GM19025 (cell line): ENCODE results near the gene CCNB1.
"Not testable (repeated sequence)": the region's sequence is repeated elsewhere in the genome, so short reads cannot be mapped to it uniquely, and the experiment has no call there.

Experiments
- ATAC-seq: cut with Tn5 transposase; IDR thresholded peaks from one replicate; pipeline ENCODE4 v1.9.1; 2021; ENCODE audit warnings: mild to moderate bottlenecking, low read depth, moderate library complexity; ENCODE audit not compliant: unreplicated experiment

The CCNB1 gene

DNA sequence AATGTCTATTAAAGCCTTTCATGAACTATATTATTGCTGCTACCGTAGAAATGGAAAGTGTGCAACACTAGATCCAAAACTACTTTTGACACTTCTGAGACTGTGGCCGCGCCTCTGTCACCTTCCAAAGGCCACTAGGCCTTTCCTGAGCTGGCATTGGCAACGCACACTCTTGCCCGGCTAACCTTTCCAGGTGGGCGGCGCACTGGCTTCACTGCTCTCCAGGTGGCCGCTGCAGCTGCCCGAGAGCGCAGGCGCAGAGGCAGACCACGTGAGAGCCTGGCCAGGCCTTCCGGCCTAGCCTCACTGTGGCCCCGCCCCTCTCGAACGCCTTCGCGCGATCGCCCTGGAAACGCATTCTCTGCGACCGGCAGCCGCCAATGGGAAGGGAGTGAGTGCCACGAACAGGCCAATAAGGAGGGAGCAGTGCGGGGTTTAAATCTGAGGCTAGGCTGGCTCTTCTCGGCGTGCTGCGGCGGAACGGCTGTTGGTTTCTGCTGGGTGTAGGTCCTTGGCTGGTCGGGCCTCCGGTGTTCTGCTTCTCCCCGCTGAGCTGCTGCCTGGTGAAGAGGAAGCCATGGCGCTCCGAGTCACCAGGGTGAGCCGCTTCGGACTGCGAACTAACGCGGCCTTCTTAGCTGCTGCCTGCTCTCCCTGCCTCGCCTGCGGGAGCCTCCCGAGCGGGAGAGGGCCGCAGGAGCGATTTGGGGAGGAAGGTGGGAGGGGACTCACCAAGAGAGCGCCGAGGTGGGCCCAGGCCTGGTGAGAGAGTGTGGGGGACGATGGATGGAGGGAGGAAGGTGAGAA lies at the start of gene CCNB1:
CCNB1 (plus strand) TSS at position 465 of the 807 bp plus-strand sequence; CDS start at position 578, 113 bp downstream.
- peak; percentile 100 for ATAC-seq

DNA sequence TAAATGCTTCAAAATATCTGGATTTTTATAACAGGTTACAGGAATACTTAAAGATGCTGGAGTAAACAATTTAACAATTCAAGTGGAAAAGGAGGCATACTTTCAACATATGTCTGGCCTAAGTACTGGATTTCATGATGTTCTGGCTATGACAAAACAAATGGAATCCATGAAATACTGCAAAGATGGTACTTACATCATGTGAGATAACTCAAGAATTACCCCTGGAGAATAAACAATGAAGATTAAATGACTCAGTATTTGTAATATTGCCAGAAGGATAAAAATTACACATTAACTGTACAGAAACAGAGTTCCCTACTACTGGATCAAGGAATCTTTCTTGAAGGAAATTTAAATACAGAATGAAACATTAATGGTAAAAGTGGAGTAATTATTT lies 37.5 kb upstream of the CCNB1 start:
- no peak for ATAC-seq

- ATAC-seq, result no peak
Observed at GRCh38 chr5:69130241-69130640, 36.7 kb upstream of the CCNB1 start.

DNA sequence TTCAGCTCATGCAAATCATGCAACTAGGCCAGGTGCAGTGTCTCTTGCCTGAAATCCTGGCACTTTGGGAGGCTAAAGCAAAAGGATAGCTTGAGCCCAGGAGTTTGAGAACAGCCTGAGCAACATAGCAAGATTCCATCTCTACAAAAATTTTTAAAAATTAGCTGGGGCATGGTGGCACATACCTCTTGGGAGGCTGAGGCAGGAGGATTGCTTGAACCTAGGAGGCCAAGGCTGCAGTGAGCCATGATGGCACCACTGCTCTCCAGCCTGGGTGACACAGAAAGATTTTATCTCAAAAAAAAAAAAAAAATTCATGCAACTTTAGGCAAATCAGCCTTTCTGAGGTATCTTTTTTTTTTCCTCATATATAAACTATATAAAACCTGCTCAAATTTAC lies 35.6 kb upstream of the CCNB1 start:
- ATAC-seq, result no peak

DNA sequence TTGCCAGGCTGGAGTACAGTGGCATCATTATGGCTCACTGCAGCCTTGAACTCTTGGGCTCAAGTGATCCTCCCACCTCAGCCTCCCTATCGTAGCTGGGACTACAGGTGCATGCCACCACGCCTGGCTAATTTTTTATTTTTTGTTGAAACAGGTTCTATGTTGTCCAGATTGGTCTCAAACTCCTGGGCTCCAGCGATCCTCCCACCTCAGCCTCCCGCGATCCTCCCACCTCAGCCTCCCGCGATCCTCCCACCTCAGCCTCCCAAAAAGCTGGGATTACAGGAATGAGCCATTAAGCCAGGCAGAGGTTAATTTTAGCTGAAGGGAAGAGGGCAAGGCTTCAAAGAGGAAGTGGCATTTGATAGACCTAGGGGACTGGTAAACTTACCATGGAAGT lies 32.8 kb upstream of the CCNB1 start:
- no peak for ATAC-seq

DNA sequence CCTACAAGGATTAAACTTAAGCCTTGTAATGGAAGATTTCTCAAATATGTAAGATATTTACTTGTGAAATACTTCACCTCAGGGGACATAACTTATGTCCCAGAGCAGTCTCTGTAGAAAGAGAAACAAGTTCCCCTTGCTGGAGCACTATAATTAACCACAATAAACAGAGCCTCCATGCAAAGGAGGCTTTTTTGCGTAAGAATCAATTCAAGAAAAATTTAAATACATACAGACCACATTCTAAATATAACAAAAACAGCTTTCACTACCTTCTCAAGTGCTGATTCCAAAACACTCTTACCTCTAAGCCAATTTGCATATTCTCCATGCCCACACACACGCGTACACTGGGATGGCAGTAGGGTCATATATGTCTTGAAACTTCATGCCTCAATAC lies 30.7 kb upstream of the CCNB1 start:
- ATAC-seq, result peak; percentile 86

GRCh38 chr5:69137208-69137607 lies 29.7 kb upstream of the CCNB1 start:
- ATAC-seq, result not testable (repeated sequence)

GRCh38 chr5:69137807-69138206 lies 29.1 kb upstream of the CCNB1 start:
- ATAC-seq, result no peak

DNA sequence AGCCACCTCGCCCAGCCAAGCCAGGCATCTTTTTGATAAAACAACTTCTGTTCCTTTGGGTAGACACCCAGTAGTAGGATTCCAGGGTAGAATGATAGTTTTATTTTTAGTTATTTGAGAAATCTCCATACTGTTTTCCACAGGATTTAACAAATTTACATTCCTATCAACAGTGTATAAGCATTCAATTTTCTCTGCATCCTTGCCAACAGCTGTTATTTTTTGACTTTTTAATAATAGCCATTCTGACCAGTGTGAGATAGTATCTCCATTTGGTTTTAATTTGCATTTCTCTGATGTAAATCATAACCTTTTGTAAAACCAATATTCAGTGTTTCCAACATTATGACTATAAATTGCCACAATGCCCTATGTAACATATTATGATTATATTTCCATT lies 28.2 kb upstream of the CCNB1 start:
- no peak for ATAC-seq

DNA sequence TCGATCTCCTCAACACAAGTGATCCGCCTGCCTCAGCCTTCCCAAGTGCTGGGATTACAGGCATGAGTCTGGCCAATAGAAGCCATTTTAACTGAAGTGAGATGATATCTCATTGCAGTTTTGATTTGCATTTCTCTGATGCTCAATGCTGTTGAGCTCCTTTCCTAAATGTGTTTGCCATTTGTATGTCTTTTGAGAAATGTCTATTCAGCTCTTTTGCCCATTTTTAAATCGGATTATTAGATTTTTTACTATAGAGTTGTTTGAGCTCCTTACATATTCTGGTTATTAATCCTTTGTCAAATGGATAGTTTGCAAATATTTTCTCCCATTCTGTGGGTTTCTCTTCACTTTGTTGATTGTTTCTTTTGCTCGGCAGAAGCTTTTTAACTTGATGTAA lies 26.7 kb upstream of the CCNB1 start:
- ATAC-seq, result not testable (repeated sequence)

DNA sequence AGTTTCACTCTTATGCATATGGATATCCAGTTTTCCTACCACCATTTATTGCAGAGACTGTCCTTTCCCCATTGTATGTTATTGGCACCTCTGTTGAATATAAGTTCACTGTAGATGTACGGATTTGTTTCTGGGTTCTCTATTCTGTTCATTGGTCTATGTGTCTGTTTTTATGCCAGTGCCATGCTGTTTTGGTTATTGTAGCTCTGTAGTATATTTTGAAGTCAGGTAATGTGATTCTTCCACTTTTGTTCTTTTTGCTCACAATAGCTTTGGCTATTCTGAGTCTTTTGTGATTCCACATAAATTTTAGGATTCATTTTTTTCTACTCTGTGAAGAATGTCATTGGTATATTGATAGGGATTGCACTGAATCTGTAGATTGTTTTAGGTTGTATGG lies 26.1 kb upstream of the CCNB1 start:
- ATAC-seq, result no peak

DNA sequence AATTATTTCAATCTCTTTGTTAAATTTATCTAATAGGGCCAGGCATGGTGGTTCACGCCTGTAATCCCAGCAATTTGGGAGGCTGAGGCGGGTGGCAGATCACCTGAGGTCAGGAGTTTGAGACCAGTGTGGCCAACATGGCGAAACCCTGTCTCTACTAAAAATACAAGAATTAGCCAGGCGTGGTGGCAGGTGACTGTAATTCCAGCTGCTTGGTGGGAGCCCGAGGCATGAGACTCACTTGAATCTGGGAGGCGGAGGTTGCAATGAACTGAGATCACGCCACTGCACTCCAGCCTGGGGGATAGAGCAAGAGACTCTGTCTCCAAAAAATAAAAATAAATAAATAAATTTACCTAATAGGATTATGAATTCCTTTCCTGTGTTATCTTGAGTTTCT lies 18.4 kb upstream of the CCNB1 start:
- not testable (repeated sequence) for ATAC-seq

DNA sequence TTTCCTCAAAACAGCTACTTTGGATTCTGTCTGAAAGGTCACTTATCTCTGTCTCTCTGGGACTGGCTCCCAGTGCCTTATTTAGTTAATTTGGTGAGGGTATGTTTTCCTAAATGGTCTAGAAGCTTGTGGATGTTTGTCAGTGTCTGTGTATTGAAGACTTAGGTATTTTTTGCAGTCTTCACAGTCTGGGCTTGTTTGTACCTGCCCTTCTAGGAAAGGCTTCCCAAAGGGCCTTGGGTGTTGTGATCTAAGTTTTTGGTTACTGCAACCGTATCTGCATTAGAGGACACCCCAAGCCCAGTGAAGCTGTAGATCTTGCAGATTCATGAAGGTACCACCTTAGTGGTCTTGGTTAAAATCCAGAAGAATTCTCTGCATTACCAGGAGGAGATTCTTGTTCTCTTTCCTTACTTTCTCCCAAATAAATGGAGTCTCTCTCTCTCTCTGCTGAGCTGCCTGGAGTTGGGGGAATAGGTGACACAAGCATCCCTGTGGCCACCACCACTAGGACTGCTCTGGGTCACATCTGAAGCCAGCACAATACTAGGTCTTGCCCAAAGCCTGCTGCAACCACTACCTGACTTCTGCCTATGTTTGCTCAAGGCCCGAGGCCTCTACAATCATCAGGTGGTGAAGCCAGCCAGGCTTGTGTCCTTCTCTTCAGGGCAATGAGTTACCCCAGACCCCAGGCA lies 17.8 kb upstream of the CCNB1 start:
- ATAC-seq, result no peak

DNA sequence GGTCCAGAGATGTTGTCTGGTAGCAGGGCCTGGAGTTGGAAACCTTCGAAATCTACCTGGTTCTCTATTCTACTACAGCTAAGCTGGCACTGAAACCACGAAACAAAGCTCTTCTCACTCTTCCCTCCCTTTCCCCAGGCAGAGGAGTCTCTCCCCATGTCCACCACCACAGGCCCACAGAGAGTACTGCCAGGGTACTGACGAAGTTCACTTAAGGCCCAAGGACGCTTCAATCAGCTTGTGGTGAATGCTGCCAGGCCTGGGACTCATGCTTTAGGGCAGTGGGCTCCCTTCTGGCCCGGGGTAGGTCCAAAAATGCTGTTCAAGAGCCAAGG lies 17.3 kb upstream of the CCNB1 start:
- ATAC-seq, result no peak

GRCh38 chr5:69152731-69153130 lies 14.2 kb upstream of the CCNB1 start:
- no peak for ATAC-seq

DNA sequence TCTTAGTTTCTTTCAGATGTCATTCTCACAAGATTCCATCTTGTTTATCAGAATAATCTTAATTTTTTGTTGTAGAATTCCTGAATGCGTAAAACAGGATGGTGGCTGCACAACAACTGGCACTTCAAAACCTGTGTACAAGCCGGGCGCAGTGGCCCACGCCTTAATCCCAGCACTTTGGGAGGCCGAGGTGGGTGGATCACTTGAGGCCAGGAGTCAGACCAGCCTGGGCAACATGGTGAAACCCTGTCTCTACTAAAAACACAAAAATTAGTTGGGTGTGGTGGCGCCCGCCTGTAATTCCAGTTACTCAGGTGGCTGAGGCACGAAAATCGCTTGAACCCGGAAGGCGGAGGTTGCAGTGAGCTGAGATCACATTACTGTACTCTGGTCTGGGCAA lies 10.5 kb upstream of the CCNB1 start:
- ATAC-seq, result no peak

DNA sequence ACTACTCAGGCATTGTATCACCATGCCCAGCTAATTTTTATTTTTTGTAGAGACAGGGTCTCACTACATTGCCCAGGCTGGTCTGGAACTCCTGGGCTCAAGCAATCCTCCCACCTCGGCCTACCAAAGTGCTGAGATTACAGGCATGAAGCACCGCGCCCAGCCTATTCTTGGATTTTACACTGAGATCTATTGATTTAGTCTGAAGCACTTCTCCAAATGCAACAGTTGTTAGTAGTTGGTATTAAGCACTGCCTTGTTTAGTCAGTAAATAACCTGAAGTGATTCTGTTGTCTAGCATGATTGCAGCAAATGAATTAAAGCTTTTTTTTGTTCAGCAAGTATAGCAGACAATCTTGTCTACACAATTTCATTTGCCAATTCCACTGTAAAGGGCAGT lies 8.9 kb upstream of the CCNB1 start:
- ATAC-seq, result no peak

- no peak for ATAC-seq
Observed at GRCh38 chr5:69160651-69161050, 6.3 kb upstream of the CCNB1 start.

DNA sequence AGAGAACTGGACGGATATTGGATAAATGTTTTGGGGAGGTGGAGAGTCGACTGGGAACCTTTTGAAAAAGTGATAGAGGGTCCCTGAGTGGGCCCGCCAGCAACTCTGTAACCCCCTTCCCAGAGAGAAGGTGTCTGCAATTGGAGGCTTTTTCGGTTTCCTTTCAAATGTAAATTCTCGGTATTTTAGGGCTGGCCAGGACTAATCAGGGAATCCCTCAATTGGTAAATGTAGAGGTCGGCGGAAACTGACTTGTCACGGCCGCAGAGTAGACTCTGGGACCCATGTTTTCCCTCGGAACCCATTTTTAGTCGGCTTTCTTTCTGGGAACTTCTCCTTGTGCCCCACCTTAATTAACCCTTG lies 524 bp downstream of the CCNB1 start:
- ATAC-seq, result no peak

- ATAC-seq, result no peak
Observed at GRCh38 chr5:69167929-69168328, 979 bp downstream of the CCNB1 start.

GRCh38 chr5:69170495-69170894 lies 3.5 kb downstream of the CCNB1 start:
- no peak for ATAC-seq

GRCh38 chr5:69170969-69171368 lies 4.0 kb downstream of the CCNB1 start:
- no peak for ATAC-seq
